HCT116 (cell line): Measurements from ENCODE around the gene VPS45. TPM values are rescaled to one million over a fixed set of nuclear protein-coding genes. Genes with fewer than 3 reads are reported as not detected.

Experiments
- ATAC-seq: fragments of 200-7000 bp; cut with Tn5 transposase; 2 replicates; pipeline ENCODE4 v1.9.1; 2020; ENCODE audit warnings: mild to moderate bottlenecking, moderate library complexity
- BruUV-seq: library from RNA; stranded (reverse); fragments of 400-500 nt; replicated peaks from 2 replicates; lab custom pipeline; 2021; lab: Mats Ljungman, UMichigan
- CTCF ChIA-PET: fragments of 300-600 bp; sonication (Branson Sonifier 250); formaldehyde crosslinking; loops from one replicate; lab custom pipeline; 2021; ENCODE audit warnings: antibody characterized with exemption; lab: Charles Lee
- POLR2A ChIA-PET: fragments of 300-600, 350-600 bp; sonication (Branson Sonifier 250); formaldehyde crosslinking; loops from one replicate; lab custom pipeline; 2021; ENCODE audit warnings: antibody characterized with exemption; lab: Charles Lee
- RAD21 ChIA-PET, 2 experiments: fragments of 300-600 bp; sonication (Branson Sonifier 250); formaldehyde crosslinking; loops; one replicate each; lab custom pipeline; 2023; ENCODE audit warnings: low total read pairs in 2 of 2; ENCODE audit not compliant: uncharacterized antibody in 2 of 2, unreplicated experiment in 2 of 2, low non-redundant PET in 1 of 2; lab: Charles Lee
- DNase-seq: peaks from one replicate; pipeline ENCODE4 v3.0.0-alpha.2; 2010; ENCODE audit warnings: low read depth, low spot score
- H2AFZ ChIP-seq: fragments of 200-600 bp; shearing (Covaris generic), sonication (generic); 2 replicates; pipeline ENCODE4 v1.6.1; 2017; ENCODE audit warnings: low read depth, mixed run types, mixed read lengths, antibody characterized with exemption, low read length; ENCODE audit not compliant: poor library complexity, severe bottlenecking
- H3K27ac ChIP-seq: 2 replicates; pipeline ENCODE4 v1.5.1; 2012; ENCODE audit warnings: low read depth, low read length
- H3K27me3 ChIP-seq: fragments of 200-600 bp; sonication (generic); 2 replicates; pipeline ENCODE4 v1.6.1; 2016; ENCODE audit warnings: mixed run types, low read length, mixed read lengths; ENCODE audit not compliant: insufficient read depth
- H3K36me3 ChIP-seq, 2 experiments: fragments of 200-500 bp in 1 of 2; fragments of 200-600 bp in 1 of 2; sonication (Bioruptor generic) in 1 of 2; sonication (generic) in 1 of 2; 2 replicates each; pipeline versions ENCODE4 v1.5.1 to v1.6.1; 2014 to 2016; ENCODE audit warnings: low read length in 2 of 2, inconsistent platforms in 1 of 2, mixed read lengths in 1 of 2, mixed run types in 1 of 2; ENCODE audit not compliant: insufficient read depth in 2 of 2, control insufficient read depth in 1 of 2
- H3K4me1 ChIP-seq, 2 experiments: fragments of 200-600 bp in 1 of 2; sonication (generic) in 1 of 2; 2 replicates each; pipeline versions ENCODE4 v1.5.1 to v1.6.1; 2012 to 2017; ENCODE audit warnings: low read length in 2 of 2, inconsistent platforms in 1 of 2, mild to moderate bottlenecking in 1 of 2, mixed read lengths in 1 of 2, mixed run types in 1 of 2, moderate library complexity in 1 of 2; ENCODE audit not compliant: insufficient read depth in 2 of 2, control insufficient read depth in 1 of 2
- H3K4me2 ChIP-seq: fragments of 200-600 bp; sonication (generic); 2 replicates; pipeline ENCODE4 v1.6.1; 2017; ENCODE audit warnings: mixed run types, low read length, mixed read lengths
- H3K4me3 ChIP-seq, 2 experiments: fragments of 200-600 bp in 1 of 2; sonication (generic) in 1 of 2; replicated peaks in 1 of 2; 2 replicates each; pipeline ENCODE4 v1.5.1; 2011 to 2016; ENCODE audit warnings: low read length in 2 of 2, control low read depth in 1 of 2, low read depth in 1 of 2, mild to moderate bottlenecking in 1 of 2, mixed read lengths in 1 of 2, mixed run types in 1 of 2
- H3K79me2 ChIP-seq: fragments of 200-600 bp; sonication (generic); 2 replicates; pipeline ENCODE4 v1.6.1; 2017; ENCODE audit warnings: mild to moderate bottlenecking, mixed run types, low read length, moderate library complexity, mixed read lengths; ENCODE audit not compliant: insufficient read depth
- H3K9ac ChIP-seq: fragments of 200-600 bp; sonication (generic); 2 replicates; pipeline ENCODE4 v1.6.1; 2016; ENCODE audit warnings: low read length, mixed read lengths
- H3K9me2 ChIP-seq: fragments of 200-600 bp; sonication (generic), shearing (Covaris generic); 2 replicates; pipeline ENCODE4 v1.6.1; 2017; ENCODE audit warnings: mixed run types, mild to moderate bottlenecking, moderate library complexity; ENCODE audit not compliant: insufficient read depth
- H3K9me3 ChIP-seq, 2 experiments: fragments of 200-500 bp in 1 of 2; fragments of 200-600 bp in 1 of 2; sonication (Bioruptor generic) in 1 of 2; sonication (generic) in 1 of 2; 2 replicates each; pipeline ENCODE4 v1.6.1; 2014 to 2017; ENCODE audit warnings: low read length in 2 of 2, mixed read lengths in 2 of 2, inconsistent platforms in 1 of 2, low read depth in 1 of 2, mild to moderate bottlenecking in 1 of 2, mixed run types in 1 of 2, moderate library complexity in 1 of 2; ENCODE audit not compliant: control insufficient read depth in 1 of 2, insufficient read depth in 1 of 2
- H4K20me1 ChIP-seq: fragments of 200-600 bp; sonication (generic), shearing (Covaris generic); 2 replicates; pipeline ENCODE4 v1.6.1; 2017; ENCODE audit warnings: mixed run types, mild to moderate bottlenecking, moderate library complexity; ENCODE audit not compliant: insufficient read depth
- CBX3 ChIP-seq: IDR thresholded peaks from 2 replicates; pipeline ENCODE4 v1.6.1; 2012; ENCODE audit warnings: low read depth
- CEBPB ChIP-seq: IDR thresholded peaks from 2 replicates; pipeline ENCODE4 v1.6.1; 2012; ENCODE audit warnings: low read depth
- EGR1 ChIP-seq: IDR thresholded peaks from 2 replicates; pipeline ENCODE4 v1.6.1; 2012; ENCODE audit warnings: low read depth
- EZH2 ChIP-seq: fragments of 200-600 bp; sonication (generic); IDR thresholded peaks from 2 replicates; pipeline ENCODE4 v1.6.1; 2017; ENCODE audit warnings: antibody characterized with exemption, mixed run types
- JUND ChIP-seq: IDR thresholded peaks from 2 replicates; pipeline ENCODE4 v1.6.1; 2012
- POLR2A ChIP-seq: IDR thresholded peaks from 2 replicates; pipeline ENCODE4 v1.7.0; 2011; ENCODE audit warnings: borderline replicate concordance; ENCODE audit not compliant: insufficient read depth, insufficient read length; ENCODE audit errors: extremely low read depth
- POLR2AphosphoS5 ChIP-seq: IDR thresholded peaks from 2 replicates; pipeline ENCODE4 v1.6.1; 2011; ENCODE audit warnings: mild to moderate bottlenecking, low read depth, low read length, moderate library complexity
- SP1 ChIP-seq: IDR thresholded peaks from 2 replicates; pipeline ENCODE4 v1.6.1; 2012; ENCODE audit warnings: low read depth
- SRF ChIP-seq: IDR thresholded peaks from 2 replicates; pipeline ENCODE4 v1.6.1; 2012; ENCODE audit warnings: low read depth
- TCF7L2 ChIP-seq: IDR thresholded peaks from 2 replicates; pipeline ENCODE4 v1.7.0; 2011; ENCODE audit warnings: borderline replicate concordance, inconsistent platforms; ENCODE audit not compliant: insufficient read depth, insufficient read length; ENCODE audit errors: extremely low read depth
- YY1 ChIP-seq: IDR thresholded peaks from 2 replicates; pipeline ENCODE4 v1.6.1; 2011; ENCODE audit warnings: low read length, low read depth, moderate library complexity, mild to moderate bottlenecking; ENCODE audit not compliant: insufficient replicate concordance; ENCODE audit errors: extremely low read depth
- ZFX ChIP-seq: fragments of 450-650 bp; IDR thresholded peaks from 2 replicates; pipeline ENCODE4 v1.6.1; 2017
- ZNF274 ChIP-seq: fragments of 200-500 bp; sonication (Bioruptor generic); IDR thresholded peaks from 2 replicates; pipeline ENCODE4 v1.6.1; 2014; ENCODE audit warnings: mild to moderate bottlenecking, low read depth, low read length, inconsistent platforms
- intact Hi-C: fragments of 100-400 bp; cut with micrococcal nuclease; formaldehyde crosslinking; loops from 2 replicates; pipeline ENCODE4 v1.10.0; 2022
- total RNA-seq: library from RNA; stranded (reverse); gene quantifications from one replicate; pipeline ENCODE4 v1.2.1, GENCODE V29; 2021; ENCODE audit not compliant: unreplicated experiment
- TF ChIP-seq, protein P1 (sequence below): IDR thresholded peaks from 2 replicates; pipeline ENCODE4 v1.6.1; 2011; ENCODE audit warnings: mild to moderate bottlenecking, low read length, moderate library complexity; ENCODE audit not compliant: insufficient replicate concordance; ENCODE audit errors: extremely low read depth
- TF ChIP-seq, protein P2 (sequence below): IDR thresholded peaks from 2 replicates; pipeline ENCODE4 v1.6.1; 2012
- TF ChIP-seq, protein P3 (sequence below): IDR thresholded peaks from 2 replicates; pipeline ENCODE4 v1.6.1; 2012; ENCODE audit warnings: low read depth

The VPS45 gene
- total RNA-seq, 1 experiment from 2014 or later: 28.1 TPM

DNA sequence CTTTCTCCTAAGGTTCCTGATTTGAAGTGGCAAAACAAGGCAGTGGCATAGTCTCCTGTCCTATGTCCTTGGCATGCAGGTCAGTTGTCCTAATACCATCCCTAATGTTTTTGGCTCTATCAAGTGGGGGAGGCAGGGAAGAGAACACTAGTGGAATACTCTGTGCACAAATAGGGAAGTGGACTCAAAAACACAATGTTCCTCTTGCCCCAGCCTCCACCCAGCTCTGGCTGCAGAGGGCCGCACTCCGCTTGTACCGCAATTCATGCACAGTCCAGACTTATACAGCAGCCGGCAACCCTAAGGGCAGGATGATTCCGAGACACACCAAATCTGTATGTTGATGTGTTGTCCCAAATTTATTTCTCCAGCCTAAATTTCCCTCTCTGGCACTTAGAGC is 96.6 kb downstream of the VPS45 start:
- Histone ChIP-seq H3K9ac (no peak overlapping the region), H3K27ac (no peak overlapping the region), H3K4me1 (peaks cover 5 to 9% of the 10 kb centered on the region in 2 experiments; a peak in 2 of 4 replicates), H3K4me2 (no peak overlapping the region), H3K9me3 (no peaks in the 10 kb centered on the region), H2AFZ (no peak overlapping the region), H3K36me3 (peaks cover 0 to 2% of the 10 kb centered on the region in 2 experiments; a peak in 1 of 4 replicates), H4K20me1 (no peaks in the 10 kb centered on the region), H3K4me3 (no peak overlapping the region), H3K9me2 (no peaks in the 10 kb centered on the region), H3K27me3 (no peaks in the 10 kb centered on the region), H3K79me2 (no peaks in the 10 kb centered on the region)
- ChIA-PET RAD21 (no interaction called here), POLR2A (no interaction called here), CTCF (interaction anchor here (2.2 to 3.5 kb wide), 2 partner anchors 91 to 96 kb away, joined by 17 to 21 read pairs; partner anchors contain the start of gene VPS45)
- intact Hi-C loops: no loop called here
- BruUV-seq: no TSS peak
- no peak for ATAC-seq
- no peak for TF ChIP-seq EZH2
- TF ChIP-seq ZFX: no peak
- no peak for TF ChIP-seq POLR2A
- TF ChIP-seq, protein P1, sequence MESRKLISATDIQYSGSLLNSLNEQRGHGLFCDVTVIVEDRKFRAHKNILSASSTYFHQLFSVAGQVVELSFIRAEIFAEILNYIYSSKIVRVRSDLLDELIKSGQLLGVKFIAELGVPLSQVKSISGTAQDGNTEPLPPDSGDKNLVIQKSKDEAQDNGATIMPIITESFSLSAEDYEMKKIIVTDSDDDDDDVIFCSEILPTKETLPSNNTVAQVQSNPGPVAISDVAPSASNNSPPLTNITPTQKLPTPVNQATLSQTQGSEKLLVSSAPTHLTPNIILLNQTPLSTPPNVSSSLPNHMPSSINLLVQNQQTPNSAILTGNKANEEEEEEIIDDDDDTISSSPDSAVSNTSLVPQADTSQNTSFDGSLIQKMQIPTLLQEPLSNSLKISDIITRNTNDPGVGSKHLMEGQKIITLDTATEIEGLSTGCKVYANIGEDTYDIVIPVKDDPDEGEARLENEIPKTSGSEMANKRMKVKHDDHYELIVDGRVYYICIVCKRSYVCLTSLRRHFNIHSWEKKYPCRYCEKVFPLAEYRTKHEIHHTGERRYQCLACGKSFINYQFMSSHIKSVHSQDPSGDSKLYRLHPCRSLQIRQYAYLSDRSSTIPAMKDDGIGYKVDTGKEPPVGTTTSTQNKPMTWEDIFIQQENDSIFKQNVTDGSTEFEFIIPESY: no peak
- TF ChIP-seq CEBPB: no peak
- TF ChIP-seq SP1: no peak
- TF ChIP-seq SRF: no peak
- TF ChIP-seq, protein P2, sequence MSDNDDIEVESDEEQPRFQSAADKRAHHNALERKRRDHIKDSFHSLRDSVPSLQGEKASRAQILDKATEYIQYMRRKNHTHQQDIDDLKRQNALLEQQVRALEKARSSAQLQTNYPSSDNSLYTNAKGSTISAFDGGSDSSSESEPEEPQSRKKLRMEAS: no peak
- TF ChIP-seq ZNF274: no peak
- no peak for TF ChIP-seq TCF7L2
- TF ChIP-seq CBX3: no peak
- TF ChIP-seq POLR2AphosphoS5: no peak
- no peak for TF ChIP-seq JUND
- TF ChIP-seq EGR1: no peak
- no peak for TF ChIP-seq YY1
- TF ChIP-seq, protein P3, sequence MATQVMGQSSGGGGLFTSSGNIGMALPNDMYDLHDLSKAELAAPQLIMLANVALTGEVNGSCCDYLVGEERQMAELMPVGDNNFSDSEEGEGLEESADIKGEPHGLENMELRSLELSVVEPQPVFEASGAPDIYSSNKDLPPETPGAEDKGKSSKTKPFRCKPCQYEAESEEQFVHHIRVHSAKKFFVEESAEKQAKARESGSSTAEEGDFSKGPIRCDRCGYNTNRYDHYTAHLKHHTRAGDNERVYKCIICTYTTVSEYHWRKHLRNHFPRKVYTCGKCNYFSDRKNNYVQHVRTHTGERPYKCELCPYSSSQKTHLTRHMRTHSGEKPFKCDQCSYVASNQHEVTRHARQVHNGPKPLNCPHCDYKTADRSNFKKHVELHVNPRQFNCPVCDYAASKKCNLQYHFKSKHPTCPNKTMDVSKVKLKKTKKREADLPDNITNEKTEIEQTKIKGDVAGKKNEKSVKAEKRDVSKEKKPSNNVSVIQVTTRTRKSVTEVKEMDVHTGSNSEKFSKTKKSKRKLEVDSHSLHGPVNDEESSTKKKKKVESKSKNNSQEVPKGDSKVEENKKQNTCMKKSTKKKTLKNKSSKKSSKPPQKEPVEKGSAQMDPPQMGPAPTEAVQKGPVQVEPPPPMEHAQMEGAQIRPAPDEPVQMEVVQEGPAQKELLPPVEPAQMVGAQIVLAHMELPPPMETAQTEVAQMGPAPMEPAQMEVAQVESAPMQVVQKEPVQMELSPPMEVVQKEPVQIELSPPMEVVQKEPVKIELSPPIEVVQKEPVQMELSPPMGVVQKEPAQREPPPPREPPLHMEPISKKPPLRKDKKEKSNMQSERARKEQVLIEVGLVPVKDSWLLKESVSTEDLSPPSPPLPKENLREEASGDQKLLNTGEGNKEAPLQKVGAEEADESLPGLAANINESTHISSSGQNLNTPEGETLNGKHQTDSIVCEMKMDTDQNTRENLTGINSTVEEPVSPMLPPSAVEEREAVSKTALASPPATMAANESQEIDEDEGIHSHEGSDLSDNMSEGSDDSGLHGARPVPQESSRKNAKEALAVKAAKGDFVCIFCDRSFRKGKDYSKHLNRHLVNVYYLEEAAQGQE: no peak
- no peak for DNase-seq
